Bladder microvascular endothelial cell (primary cell): ENCODE measurements around the gene KLF5. TPM values are rescaled to one million over a fixed set of nuclear protein-coding genes. Genes with fewer than 3 reads are reported as not detected.

ENCODE experiments used
- total RNA-seq: library from RNA; depleted of rRNA; stranded (reverse); fragments of >200 nt; gene quantifications from 2 replicates; pipeline ENCODE4 v1.2.3, GENCODE V29; 2014

Gene KLF5
- total RNA-seq = 1.3 and 3.5 TPM in 2 replicates

DNA sequence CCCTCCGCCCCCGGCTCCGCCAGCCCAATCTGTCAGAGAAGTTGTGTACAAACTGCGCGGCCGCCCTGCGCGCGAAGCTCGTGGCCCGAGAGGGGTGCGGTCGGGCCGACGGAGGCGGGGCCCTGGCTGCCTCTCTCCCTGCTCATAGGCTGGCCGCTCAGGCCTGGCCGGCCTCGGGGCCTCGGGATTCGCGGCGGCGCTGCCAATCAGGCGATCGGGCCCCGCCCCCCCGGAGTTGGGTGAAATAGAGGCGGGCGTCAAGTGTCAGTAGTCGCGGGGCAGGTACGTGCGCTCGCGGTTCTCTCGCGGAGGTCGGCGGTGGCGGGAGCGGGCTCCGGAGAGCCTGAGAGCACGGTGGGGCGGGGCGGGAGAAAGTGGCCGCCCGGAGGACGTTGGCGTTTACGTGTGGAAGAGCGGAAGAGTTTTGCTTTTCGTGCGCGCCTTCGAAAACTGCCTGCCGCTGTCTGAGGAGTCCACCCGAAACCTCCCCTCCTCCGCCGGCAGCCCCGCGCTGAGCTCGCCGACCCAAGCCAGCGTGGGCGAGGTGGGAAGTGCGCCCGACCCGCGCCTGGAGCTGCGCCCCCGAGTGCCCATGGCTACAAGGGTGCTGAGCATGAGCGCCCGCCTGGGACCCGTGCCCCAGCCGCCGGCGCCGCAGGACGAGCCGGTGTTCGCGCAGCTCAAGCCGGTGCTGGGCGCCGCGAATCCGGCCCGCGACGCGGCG lies at the start of gene KLF5:
Gene KLF5 (plus strand): TSS at position 270 of the 724 bp plus-strand sequence. CDS start 323 bp downstream, at position 593.

